GM12801 (cell line): Measurements from ENCODE around the gene CYP27C1.

Source experiments
- CTCF ChIP-seq: IDR thresholded peaks from one replicate; pipeline ENCODE4 v1.5.1; 2011; ENCODE audit warnings: control low read depth; ENCODE audit not compliant: insufficient read length; ENCODE audit errors: extremely low read depth

The CYP27C1 gene

DNA sequence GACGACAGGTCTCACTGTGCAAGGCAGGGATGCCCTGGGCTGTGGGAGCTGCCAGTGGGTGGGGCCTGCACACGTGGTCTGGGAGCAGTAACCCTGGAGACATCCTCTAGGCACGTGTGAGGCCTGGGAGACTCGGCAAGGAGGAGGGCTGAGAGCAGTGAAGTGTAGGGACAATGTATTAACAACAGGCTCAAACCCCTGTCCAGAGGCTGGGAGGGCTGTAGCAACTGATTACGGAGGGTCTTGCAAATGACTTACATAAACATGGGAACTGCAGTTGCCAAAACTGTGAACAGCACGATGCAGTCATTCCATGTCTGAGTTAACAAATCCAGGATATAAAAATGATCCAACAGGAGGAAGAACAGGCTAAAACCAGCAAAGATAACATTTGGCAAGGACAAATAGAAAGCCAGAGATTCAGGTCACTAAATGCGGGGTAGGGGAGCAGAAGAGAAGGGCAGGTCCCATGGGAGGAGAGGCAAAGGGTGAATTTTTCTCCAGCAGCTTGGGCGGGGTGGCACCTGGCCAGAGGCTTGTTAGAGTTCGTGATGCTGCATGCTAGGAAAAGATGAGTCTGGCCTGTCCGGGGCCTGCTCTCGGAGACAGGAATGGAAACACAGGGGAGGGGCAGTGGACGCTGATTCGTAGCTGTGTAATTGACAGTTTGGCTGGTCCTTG is 44.9 kb downstream of the CYP27C1 start:
- TF ChIP-seq CTCF: no peak

DNA sequence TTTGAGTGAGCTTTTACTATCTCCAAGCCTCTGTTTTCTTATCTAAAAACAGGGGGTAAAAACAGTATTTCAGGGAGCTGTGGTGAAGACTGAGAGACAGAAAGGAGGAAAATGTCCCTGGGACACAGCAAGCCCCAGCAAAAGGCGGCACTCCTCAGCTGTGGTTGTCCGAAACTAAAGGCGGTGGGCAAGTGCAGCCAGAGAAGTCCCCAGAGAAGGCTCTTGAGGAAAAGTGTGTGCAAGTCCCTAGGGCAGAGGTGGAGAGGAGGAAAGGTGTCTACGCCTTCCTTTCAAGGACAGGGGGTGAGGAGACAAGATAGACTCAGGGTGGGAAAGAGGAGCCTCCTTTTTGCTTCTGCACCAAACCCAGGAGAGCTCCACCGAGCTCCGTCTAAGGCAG is 45.5 kb downstream of the CYP27C1 start:
- TF ChIP-seq CTCF: no peak

- no peak for TF ChIP-seq CTCF
These were observed 46.0 kb downstream of the CYP27C1 start for GRCh38 chr2:127174136-127174535.

GRCh38 chr2:127173057-127173456 is 47.0 kb downstream of the CYP27C1 start:
- no peak for TF ChIP-seq CTCF

DNA sequence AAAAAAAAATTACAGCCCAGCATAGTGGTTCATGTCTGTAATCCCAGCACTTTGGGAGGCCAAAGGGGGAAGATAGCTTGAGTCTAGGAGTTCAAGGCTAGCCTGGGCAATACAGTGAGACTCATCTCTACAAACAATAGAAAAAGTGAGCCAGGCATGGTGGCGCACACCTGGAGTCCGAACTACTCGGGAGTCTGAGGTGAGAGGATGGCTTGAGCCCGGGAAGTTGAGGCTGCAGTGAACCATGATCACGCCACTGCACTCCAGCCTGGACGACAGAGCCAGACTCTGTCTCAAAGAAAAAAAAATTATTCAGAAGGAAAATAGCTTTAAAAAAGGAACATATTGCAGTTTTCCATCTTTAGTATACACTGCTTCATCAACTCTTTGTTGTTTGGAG is 47.8 kb downstream of the CYP27C1 start:
- TF ChIP-seq CTCF: no peak

- no peak for TF ChIP-seq CTCF
These were observed 49.5 kb downstream of the CYP27C1 start for GRCh38 chr2:127170452-127171197.

GRCh38 chr2:127170021-127170420 is 50.1 kb downstream of the CYP27C1 start:
- no peak for TF ChIP-seq CTCF
